Measurements from ENCODE around the gene HSPA2. TPM values are rescaled to one million over a fixed set of nuclear protein-coding genes. Genes with fewer than 3 reads are reported as not detected.
"Not testable (repeated sequence)": the region's sequence is repeated elsewhere in the genome, so short reads cannot be mapped to it uniquely, and the experiment has no call there.

The HSPA2 gene
- total RNA-seq, 1 donor from 2014 or later = 9.0 TPM

DNA sequence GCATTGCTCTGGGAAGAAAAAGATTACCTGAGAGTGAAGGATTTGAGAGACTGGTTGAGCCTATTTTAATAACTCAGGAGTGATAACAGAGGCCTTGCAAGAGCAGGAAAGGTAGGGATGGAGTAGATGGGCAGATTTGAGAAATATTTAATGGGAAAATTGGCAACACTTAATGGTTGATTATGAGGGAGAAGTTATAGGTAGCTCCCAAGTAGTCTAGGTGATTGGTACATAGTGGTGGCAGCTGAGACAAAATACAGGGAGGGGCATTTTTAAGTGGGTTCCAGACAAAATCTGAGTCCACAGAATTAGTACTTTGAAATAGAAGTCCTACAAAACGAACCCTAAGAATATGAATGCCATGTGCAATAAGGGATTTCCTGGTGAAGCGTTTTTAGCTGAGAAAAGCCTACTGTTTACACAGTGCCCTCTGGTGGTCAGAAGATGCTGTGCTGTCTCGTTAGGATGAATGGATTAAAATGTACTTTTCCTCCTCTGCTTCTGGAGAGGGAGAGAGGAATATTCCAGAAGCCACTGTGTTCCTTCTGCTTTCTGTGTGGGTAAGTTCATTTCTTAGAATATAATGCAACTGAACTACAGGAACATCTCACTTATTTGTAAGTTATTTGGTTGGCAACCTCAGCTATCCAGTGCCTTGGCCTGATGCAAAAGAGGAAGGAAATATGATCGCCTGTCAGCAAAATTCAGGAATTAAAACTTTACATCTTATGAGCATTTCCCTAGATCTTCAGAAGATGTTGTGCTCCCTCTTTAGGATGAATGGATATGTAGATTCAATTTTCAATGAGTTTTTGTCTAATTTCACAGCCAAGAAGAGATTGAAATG is 29.5 kb upstream of the HSPA2 start:
- FAIRE-seq (no peak), DNase-seq (ENCODE audit: low spot score in 2 of 2) (peak; percentile 31 to 34)

DNA sequence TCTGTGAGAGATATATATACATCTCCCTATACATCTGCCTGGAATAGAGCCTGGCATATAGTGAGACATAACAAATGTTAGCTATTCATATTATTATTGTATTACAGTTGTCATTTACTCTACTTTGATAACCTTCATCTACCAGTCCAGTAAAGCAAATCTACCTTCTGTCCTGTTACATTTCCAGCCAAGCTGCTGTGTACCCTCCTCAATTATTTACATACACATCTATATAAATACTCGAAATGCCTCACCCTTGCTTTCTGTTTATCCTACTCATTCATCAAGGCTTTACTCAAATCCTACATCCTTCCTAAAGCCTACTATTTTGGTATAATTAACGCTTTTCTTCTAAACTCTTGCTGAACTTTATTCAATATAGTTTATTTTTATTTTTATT is 27.3 kb upstream of the HSPA2 start:
- no peak for FAIRE-seq
- no peak for DNase-seq (ENCODE audit: low spot score in 2 of 2)

DNA sequence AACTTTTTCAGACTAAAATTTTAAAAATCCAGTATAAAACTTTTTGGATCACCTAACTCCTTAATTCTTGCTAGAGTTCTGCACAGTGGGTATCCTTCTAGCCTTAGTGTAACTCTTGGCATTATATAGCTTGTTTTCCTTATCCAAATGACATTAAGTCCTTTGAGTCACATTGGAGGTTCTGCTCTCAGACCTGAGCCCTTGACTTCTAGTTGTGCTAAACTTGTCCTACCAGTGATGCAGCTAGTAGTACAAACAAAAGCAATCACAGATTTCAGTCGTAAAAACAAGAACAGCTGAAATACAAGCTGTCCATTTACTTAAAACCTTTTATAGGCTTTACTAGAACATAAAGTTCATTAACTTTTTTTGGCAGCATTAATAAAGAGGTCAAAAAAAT is 25.5 kb upstream of the HSPA2 start:
- FAIRE-seq = no peak
- no peak for DNase-seq (ENCODE audit: low spot score in 2 of 2)

DNA sequence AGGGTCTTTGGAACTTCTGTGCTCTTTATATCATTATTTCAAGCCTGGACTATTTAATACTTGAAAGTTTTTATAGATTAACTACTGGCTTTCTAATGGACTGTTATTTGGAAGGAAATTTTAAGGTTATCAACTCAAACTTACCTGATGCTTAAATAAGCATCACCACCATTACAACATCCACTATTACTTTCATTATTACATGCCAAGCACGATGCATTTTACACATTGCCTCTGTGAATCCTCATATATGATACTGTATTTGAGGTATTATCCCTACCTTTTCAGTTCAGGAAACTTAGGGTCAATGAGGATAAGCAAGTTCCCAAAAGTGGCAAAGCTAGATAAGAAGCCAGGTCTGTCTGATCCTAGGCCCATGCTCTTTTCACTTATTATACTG is 23.6 kb upstream of the HSPA2 start:
- DNase-seq (ENCODE audit: low spot score in 2 of 2) (no peak), FAIRE-seq (no peak)

DNA sequence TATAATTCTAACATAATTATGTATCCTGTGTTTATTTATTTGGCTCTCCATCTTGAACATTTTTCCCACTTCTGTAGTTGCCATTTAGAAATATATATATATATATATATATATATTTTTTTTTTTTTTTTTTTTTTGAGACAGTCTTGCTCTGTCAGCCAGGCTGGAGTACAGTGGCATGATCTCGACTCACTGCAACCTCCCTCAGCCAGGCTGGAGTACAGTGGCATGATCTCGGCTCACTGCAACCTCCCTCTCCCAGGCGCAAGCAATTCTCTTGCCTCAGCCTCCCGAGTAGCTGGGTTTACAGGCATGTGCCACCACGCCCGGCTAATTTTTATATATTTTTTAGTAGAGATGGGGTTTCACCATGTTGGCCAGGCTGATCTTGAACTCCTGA is 22.9 kb upstream of the HSPA2 start:
- not testable (repeated sequence) for DNase-seq (ENCODE audit: low spot score in 2 of 2); FAIRE-seq

DNA sequence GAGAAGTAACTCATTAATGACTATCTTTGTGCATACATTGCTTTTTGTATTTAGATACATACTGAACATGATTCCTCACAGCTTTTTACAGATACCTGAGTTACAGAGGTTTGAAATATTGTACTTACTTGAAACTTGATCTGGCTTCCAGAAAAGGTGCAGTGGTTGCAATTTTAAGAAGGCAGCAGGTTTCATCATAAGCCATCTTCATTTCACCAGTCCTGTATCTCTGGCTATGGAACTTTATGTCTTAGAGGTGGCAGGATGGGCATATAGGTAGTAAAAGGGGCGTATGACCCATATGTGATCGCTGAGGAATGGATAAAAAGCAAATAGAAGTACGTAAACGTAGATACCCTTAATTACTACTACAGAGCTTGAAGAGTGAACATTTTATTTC is 22.3 kb upstream of the HSPA2 start:
- no peak for DNase-seq (ENCODE audit: low spot score in 2 of 2)
- no peak for FAIRE-seq

DNA sequence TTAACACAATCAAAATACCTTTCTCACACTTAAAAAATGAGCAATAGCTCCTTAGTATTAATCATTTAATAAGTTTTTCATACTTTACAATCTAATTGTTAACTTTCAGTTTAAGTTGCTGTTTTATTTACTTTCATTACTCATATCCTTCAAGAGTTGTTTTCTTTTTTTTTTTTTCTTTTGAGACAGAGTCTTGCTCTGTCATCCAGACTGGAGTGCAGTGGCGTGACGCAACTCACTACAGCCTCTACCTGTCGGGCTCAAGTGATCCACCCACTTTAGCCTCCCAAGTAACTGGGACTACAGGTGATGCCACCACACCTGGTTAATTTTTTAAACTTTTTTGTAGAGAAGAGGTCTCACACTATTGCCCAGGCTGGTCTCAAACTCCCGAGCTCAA is 19.8 kb upstream of the HSPA2 start:
- DNase-seq (ENCODE audit: low spot score in 2 of 2) (no peak), FAIRE-seq (no peak)

DNA sequence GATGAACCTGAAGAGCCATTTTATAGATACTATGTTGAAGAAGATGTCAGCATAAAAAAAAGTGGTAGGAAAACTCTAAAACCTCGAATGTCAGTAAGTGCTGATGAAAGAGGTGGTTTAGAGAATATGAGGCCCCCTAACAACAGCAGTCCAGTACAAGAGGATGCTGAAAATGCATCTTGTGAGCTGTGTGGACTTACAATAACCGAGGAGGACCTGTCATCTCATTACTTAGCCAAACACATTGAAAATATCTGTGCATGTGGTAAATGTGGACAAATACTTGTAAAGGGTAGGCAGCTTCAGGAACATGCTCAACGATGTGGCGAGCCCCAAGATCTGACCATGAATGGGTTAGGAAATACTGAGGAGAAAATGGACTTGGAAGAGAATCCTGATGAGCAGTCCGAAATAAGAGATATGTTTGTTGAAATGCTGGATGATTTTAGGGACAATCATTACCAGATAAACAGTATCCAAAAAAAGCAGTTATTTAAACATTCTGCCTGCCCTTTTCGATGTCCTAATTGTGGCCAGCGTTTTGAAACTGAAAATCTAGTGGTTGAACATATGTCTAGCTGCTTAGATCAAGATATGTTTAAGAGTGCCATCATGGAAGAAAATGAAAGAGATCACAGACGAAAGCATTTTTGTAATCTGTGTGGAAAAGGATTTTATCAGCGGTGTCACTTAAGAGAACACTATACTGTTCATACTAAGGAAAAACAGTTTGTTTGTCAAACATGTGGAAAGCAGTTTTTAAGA is 17.8 kb upstream of the HSPA2 start:
- FAIRE-seq (no peak), DNase-seq (ENCODE audit: low spot score in 2 of 2) (no peak)

DNA sequence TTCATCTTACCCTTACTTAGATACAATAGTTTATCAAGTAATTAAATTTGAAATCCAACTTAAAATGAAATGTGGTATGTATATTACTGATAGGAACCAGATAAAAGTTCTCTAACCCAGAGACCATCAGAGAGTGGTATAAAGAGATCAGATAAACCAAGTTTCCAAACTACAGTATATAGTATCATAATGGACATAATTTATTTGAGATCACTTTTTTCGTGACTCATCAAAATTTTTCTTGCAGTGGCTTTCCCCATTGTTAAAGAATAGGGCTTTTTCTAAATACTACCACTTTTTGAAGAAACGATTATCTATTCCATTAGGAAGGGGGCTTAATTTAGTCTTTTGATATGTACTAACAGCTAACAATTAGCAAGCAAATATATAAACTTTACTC is 15.2 kb upstream of the HSPA2 start:
- no peak for FAIRE-seq
- DNase-seq (ENCODE audit: low spot score in 2 of 2) = no peak

DNA sequence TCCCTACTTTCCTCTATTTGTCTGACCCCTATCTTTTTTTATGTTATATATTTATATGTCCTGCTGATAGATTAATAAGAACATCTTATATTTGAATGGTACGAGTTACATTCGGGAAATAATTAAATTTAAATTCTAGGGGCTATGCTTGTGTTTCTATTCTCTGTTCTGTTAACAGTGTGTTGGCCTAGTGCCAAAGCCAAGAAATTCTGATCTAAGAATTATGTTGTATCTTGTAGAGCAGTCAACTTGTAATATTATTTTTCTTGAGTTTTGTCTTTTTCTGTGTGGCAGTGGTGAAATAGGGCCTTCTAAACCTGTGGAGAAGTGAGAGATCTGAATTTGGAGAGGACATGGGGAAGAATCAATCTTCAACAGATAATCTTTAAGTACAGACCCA is 9.0 kb upstream of the HSPA2 start:
- DNase-seq (ENCODE audit: low spot score in 2 of 2) (no peak), FAIRE-seq (no peak)

DNA sequence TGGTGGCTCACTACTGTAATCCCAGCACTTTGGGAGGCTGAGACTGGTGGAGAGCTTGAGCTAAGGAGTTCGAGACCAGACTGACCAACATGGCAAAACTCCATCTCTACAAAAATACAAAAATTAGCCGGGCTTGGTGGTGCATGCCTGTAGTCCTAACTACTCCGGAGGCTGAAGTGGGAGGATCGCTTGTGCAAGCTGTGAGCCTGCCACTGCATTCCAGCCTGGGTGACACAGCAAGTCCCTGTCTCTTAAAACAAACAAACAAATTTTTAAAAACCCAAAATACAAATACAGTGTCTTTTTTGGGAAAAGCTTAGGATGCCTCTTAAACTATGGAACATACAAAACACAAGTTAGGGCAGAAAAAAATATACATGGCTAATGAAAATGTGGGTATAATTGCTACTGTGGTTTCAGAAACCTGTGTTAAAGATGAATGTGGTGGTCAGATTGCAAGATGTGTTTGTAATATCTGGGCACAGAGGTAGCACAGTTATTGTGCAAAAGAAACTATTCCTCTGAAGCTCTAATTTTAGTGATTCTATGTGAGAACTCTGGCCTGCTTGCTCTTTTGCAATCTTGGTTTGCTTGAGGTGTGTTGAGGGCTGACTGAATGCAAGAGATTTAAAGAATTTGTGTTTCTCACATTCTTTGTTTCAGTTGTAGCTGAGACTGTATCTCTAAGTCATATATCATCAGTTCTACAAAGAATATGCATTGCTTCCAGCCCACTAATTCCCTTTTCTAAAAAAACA is 3.9 kb upstream of the HSPA2 start:
- FAIRE-seq = no peak
- DNase-seq (ENCODE audit: low spot score in 2 of 2) = no peak

DNA sequence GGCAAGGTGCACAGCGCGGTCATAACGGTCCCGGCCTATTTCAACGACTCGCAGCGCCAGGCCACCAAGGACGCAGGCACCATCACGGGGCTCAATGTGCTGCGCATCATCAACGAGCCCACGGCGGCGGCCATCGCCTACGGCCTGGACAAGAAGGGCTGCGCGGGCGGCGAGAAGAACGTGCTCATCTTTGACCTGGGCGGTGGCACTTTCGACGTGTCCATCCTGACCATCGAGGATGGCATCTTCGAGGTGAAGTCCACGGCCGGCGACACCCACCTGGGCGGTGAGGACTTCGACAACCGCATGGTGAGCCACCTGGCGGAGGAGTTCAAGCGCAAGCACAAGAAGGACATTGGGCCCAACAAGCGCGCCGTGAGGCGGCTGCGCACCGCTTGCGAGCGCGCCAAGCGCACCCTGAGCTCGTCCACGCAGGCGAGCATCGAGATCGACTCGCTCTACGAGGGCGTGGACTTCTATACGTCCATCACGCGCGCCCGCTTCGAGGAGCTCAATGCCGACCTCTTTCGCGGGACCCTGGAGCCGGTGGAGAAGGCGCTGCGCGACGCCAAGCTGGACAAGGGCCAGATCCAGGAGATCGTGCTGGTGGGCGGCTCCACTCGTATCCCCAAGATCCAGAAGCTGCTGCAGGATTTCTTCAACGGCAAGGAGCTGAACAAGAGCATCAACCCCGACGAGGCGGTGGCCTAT is 875 bp downstream of the HSPA2 start:
- FAIRE-seq = no peak

DNA sequence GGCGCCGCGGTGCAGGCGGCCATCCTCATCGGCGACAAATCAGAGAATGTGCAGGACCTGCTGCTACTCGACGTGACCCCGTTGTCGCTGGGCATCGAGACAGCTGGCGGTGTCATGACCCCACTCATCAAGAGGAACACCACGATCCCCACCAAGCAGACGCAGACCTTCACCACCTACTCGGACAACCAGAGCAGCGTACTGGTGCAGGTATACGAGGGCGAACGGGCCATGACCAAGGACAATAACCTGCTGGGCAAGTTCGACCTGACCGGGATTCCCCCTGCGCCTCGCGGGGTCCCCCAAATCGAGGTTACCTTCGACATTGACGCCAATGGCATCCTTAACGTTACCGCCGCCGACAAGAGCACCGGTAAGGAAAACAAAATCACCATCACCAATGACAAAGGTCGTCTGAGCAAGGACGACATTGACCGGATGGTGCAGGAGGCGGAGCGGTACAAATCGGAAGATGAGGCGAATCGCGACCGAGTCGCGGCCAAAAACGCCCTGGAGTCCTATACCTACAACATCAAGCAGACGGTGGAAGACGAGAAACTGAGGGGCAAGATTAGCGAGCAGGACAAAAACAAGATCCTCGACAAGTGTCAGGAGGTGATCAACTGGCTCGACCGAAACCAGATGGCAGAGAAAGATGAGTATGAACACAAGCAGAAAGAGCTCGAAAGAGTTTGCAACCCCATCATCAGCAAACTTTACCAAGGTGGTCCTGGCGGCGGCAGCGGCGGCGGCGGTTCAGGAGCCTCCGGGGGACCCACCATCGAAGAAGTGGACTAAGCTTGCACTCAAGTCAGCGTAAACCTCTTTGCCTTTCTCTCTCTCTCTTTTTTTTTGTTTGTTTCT is 1.7 kb downstream of the HSPA2 start:
- DNase-seq (ENCODE audit: low spot score in 2 of 2) (no peak), FAIRE-seq (no peak)

More for the DNA sequence above, 875 bp downstream of the HSPA2 start:
- DNase-seq (ENCODE audit: low spot score in 2 of 2) = no peak

DNA sequence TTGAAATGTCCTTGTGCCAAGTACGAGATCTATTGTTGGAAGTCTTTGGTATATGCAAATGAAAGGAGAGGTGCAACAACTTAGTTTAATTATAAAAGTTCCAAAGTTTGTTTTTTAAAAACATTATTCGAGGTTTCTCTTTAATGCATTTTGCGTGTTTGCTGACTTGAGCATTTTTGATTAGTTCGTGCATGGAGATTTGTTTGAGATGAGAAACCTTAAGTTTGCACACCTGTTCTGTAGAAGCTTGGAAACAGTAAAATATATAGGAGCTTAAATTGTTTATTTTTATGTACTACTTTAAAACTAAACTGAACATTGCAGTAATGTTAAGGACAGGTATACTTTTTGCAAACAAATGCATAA is 2.3 kb downstream of the HSPA2 start:
- FAIRE-seq (no peak), DNase-seq (ENCODE audit: low spot score in 2 of 2) (no peak)

DNA sequence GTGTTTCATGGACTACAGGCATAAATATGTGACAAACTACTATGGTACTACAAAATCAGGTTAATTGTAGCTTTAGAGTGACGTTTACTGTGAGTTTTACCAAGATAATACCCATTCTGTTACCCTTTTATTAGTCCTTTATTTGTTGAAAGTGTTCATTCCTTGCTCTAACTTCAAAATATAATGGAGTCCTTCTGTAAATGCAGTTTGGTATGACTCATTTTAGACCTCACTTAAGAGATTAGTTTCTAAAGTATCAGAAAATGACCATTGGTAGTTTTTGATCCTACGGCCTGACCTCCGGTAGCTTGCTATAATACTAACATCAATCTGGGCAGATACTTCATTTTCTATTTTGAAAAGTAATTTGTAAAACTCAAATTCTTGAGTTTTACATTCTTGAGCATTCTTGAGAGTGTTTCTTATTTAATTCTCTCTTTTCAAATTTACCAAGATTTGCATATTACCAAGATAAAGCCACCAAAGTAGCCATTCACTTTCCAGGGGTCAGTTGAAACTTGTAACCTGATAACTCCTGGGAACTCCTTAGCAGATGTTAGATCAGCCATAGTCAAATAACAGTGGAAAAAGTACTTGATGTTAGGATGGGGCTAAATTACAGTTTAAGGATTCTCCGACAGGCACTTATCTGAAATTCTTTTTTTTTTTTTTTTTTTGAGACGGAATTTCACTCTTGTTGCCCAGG is 4.2 kb downstream of the HSPA2 start:
- DNase-seq (ENCODE audit: low spot score in 2 of 2) (no peak), FAIRE-seq (no peak)

DNA sequence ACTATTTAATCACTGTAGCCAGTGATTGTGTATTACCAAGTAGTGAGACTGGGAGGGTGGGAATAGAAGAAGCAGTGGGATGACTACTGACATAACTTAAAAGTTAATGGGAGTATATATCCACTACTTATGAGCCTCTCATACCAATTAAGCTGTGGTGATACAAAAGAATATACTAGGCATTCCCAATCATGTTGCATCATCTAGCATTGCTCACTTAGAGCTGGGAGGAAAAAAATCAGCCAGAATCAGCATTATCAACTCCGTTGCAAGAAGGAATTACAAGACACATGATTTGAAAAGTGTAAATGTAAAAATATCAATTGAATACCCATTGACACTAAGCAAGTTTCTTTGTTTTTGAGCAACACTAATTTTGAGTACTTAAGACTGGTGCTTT is 8.5 kb downstream of the HSPA2 start:
- DNase-seq (ENCODE audit: low spot score in 2 of 2) = no peak
- FAIRE-seq = no peak

DNA sequence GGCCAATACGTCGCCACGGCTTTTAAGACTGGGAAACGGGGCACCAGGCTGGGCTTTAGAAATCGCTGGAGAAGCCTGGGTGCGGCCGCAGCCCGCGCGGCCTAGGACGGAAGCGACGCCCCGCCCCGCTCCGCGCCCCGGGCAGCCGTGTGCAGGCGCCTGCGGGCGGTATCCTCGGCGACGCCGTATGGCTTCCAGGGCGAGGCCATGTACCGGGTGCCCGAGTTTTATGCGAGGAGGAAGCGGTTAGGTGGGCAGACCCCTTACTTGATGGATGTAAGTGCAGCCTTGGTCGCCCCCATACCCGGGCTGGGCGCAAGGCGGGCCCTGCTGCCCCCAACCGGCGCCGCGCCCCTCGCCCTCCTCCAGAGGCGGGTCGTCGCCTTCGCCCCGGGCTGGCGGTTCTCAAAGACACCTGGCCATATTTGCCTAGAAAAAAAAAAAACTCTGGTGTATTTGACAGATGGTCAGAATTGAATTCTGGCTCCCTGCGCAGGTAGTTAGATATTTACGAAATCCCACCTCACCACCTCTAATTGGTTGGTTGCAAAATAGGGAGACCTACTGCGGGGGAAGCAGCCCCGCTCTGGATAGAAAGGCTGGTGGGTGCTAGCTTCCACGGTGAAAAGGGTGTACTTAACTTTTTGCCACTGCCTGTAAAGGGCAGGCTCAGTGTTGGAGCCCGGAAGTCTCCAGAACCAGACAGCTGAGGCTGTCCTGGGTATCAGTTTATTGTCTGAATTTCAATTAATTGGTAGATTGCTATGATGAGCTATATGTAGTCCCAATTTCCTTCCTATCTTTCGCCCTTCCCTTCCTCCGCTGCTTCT is 9.5 kb downstream of the HSPA2 start, which contains the start of gene PPP1R36:
Gene PPP1R36, plus strand, starts transcription at position 171 of the 830 bp plus-strand sequence. Its CDS starts 37 bp downstream, at position 208.
- FAIRE-seq = no peak

More for the DNA sequence above, 9.5 kb downstream of the HSPA2 start, which contains the start of gene PPP1R36:
- DNase-seq (ENCODE audit: low spot score in 2 of 2) = peak; percentile 47 to 50

Measured in frontal cortex (tissue), 4 donors.